Fibroblast of villous mesenchyme (primary cell): ENCODE data around the gene PTK6. TPM values are rescaled to one million over a fixed set of nuclear protein-coding genes. Genes with fewer than 3 reads are reported as not detected.

Experiments
- DNase-seq: peaks from one replicate; pipeline ENCODE4 v3.0.0-alpha.2; 2010; ENCODE audit warnings: low read depth
- H3K4me3 ChIP-seq: 2 replicates; pipeline ENCODE4 v1.5.1; 2011; ENCODE audit warnings: low read depth, mild to moderate bottlenecking, low read length
- total RNA-seq: library from RNA; depleted of rRNA; stranded (reverse); fragments of >200 nt; gene quantifications from 2 replicates; pipeline ENCODE4 v1.2.3, GENCODE V29; 2012
- TF ChIP-seq, protein P1 (sequence below): IDR thresholded peaks from 2 replicates; pipeline ENCODE4 v1.5.1; 2012; ENCODE audit warnings: low read depth, mild to moderate bottlenecking, low read length; ENCODE audit not compliant: insufficient read depth

Gene PTK6
- total RNA-seq, 1 donor, result under 0.01 TPM

DNA sequence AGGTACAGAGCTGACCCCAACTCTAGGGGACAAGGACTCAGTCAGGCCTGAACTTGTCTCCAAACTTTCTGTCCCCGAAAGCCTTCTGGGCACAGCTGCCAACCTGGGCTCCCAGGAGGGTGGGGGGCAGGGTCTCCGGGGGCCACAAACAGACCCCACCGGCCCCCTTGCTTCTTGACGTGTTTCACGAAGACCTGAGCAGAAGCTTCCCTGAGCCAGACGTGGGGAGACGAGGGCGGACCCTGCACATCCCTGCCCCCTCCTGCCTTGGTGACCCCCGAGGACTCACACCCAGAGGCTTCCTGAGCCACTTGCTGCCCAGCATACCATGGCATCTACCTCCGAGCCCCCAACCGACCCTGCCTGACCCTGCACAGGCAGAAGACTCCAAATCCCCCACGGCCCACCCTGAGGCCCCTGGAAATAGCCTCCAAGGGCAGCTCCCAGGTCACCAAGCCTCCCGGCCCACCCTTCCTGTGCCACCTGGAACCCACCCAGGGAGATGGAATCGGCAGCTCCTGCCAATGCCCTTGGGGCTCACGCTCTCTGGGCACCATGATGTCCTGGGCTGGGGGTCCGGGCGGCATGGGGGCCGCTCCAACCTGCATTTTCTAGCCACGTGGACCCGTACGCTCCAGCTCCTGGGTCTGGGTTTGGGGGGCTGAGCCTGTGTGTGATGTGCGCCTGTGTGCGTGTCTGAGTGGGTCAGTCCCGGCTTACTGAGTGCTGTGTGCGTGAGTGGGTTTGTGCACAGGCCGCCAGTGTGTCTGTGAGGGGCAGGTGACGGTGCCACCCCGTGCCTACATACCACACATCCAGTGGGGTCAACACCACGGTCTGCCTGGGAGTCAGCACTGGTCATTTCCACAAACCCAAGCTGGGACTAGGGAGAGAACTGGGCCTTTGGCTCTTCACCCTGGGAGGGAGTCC lies 2.5 kb upstream of the PTK6 start:
- TF ChIP-seq, protein P1, sequence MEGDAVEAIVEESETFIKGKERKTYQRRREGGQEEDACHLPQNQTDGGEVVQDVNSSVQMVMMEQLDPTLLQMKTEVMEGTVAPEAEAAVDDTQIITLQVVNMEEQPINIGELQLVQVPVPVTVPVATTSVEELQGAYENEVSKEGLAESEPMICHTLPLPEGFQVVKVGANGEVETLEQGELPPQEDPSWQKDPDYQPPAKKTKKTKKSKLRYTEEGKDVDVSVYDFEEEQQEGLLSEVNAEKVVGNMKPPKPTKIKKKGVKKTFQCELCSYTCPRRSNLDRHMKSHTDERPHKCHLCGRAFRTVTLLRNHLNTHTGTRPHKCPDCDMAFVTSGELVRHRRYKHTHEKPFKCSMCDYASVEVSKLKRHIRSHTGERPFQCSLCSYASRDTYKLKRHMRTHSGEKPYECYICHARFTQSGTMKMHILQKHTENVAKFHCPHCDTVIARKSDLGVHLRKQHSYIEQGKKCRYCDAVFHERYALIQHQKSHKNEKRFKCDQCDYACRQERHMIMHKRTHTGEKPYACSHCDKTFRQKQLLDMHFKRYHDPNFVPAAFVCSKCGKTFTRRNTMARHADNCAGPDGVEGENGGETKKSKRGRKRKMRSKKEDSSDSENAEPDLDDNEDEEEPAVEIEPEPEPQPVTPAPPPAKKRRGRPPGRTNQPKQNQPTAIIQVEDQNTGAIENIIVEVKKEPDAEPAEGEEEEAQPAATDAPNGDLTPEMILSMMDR, result no peak
- H3K4me3 ChIP-seq, result no peak overlapping the region
- no peak for DNase-seq

DNA sequence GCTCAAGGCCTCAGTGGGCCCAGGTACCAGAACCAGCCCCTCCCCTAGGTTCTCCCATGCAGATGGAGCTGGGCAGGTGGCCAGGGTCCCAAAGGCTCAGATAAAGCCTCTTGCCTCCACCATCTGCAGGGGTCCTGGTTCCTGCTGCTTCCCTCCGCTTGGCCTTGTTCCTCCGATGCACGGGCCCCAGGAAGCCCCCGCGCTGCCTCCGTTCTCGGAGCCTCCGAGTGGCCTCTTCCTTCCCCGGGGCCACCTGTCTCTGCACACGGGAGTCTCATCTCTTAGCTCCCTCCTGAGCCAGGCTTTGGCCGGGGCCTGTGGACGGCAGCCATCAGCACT lies 1.9 kb upstream of the PTK6 start:
- no peak for DNase-seq
- no peak overlapping the region for H3K4me3 ChIP-seq
- TF ChIP-seq, protein P1, result no peak

DNA sequence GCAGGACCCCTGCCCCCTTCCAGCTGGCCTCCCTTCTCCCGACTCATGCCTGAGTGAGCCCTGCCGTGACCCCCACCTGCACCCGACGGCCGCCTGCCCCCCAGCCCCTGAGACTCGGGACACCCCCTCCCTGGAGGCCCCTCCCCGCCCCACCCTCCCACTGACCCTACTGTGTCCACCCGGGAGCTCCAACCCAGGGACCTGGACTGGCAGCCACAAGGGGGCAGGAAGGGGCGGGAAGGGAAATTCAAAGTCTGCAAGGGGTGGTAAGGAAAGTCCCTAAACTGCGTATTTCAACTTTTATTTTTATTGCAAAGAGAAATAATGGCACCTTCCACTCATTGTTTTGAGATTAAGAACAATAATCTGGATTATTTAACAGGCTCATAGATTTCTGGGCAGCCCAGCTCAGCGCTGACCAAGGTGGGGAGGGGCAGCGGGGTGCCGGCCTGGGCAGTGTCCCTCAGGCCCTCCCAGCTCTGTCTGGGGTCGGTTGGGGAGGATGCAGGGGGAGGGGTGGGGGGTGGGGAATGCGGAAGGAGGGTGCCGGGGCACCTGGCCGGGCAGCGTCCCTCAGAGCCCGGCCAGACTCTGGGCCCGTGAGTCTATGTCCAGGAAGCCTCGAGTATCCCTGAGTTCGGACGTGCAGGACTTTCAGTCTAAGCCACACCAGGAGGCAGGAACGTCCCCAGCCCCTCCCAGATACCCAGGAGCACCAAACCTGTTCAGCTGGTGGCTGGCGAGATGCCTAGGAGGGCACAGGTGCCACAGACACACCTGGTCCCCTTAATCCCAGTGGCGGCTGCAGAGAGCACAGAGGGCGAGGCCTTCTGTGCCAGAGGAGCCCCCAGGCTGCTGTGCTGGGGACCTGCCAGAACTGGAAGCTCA lies 1.3 kb upstream of the PTK6 start:
- H3K4me3 ChIP-seq, result peak overlapping the region; percentile 47
- DNase-seq, result no peak
- TF ChIP-seq, protein P1, result no peak

DNA sequence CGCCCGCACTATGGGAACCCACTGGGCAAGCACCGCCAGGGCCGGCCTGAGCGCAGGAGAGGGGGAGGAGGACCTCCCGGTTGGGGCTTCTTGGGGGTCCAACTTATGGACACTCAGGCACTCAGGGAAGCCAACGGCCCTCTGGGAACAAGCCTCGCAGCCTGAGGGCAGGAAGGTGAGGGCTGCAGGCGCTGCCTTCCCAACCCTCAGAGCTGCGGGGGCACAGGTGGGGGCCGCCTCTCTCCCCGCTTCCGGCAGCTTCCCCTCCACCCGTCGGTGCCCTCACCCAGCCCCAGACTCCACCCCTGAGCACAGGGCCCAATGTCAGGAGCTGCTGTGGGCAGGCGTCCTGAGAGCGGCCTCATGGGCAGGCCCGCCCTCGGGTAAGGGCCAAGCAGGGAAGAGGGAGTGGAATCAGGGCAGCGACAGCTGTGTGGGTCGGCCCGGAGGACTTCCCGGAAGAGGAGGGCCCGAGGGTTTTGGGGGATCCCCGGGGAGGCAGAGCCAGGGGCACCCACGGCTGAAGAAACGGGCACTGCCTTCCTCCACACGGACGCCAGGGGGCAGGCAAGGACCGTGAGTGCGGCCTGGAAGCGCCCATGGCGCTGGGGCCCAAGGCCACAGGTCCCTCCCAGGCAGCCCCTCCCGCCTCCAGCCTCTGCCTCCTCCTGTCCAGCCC lies 488 bp upstream of the PTK6 start:
- peak; percentile 96 for DNase-seq
- H3K4me3 ChIP-seq, result peak overlapping the region; percentile 47
- TF ChIP-seq, protein P1, result peak; percentile 91

DNA sequence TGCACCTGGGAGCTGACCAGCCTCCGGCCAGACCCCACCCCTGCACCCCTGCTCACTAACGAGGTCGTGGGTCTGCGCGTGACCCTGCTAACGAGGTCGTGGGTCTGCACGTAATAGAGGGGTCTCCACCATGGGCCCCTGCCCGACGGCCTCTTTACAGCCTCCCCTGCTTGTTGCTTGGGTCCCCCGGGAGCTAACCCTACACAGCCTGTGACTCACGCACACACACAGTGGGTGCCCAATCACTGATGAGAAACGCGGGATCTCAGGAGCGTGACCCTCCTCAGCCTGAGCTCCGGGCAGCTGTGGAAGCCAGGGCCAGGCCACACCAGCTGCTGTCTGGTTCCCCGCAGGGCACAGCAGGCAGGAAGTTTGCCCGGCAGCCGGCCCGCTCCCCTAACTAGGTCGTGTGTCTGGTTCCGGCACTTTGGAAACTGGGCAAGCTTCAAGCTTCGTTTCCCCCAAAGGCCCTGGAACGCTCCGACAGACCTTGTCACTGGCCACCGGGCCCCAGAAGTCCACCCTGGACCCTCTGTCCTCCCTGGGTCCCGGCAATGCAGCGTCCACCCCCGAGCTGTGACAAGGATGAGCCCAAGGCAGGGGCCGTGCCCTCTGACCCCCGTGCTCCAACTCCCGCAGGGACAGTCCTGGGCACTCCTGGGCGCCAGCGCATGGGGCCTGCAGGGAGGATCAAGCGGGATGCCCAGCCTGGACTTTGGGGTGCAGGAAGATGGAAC lies 767 bp downstream of the PTK6 start:
- TF ChIP-seq, protein P1, result no peak
- H3K4me3 ChIP-seq, result no peak overlapping the region
- DNase-seq, result peak; percentile 42
